Measurements from ENCODE around the gene TMEM30B.

DNA sequence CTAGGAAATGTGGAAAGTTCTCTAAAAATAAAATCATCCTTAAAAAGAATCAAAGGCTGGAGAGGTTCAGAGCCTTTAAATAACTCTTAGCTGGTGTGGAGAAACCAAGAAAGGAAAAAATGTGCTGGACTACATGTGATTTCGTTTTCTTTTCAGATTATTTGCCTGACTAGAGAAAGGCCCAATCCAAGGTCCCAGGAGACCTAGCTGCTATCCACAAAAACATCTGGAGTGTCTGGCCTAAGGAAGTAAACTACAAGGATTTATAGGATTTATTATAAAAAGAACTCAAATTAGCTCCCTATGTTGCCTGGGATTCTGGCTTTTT is 774 bp upstream of the TMEM30B start:
- TF ChIP-seq, protein P1, sequence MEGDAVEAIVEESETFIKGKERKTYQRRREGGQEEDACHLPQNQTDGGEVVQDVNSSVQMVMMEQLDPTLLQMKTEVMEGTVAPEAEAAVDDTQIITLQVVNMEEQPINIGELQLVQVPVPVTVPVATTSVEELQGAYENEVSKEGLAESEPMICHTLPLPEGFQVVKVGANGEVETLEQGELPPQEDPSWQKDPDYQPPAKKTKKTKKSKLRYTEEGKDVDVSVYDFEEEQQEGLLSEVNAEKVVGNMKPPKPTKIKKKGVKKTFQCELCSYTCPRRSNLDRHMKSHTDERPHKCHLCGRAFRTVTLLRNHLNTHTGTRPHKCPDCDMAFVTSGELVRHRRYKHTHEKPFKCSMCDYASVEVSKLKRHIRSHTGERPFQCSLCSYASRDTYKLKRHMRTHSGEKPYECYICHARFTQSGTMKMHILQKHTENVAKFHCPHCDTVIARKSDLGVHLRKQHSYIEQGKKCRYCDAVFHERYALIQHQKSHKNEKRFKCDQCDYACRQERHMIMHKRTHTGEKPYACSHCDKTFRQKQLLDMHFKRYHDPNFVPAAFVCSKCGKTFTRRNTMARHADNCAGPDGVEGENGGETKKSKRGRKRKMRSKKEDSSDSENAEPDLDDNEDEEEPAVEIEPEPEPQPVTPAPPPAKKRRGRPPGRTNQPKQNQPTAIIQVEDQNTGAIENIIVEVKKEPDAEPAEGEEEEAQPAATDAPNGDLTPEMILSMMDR (IDR thresholded peaks at IDR 0.05): no peak
- no peak for TF ChIP-seq POLR2A (IDR thresholded peaks at IDR 0.05; ENCODE audit: low read depth)
